Epidermal melanocyte (primary cell): ENCODE data around the gene KRTAP2-4.
"Not testable (repeated sequence)": the region's sequence is repeated elsewhere in the genome, so short reads cannot be mapped to it uniquely, and the experiment has no call there.

Experiments used
- DNase-seq: peaks from one replicate; pipeline ENCODE4 v3.0.0; 2011; ENCODE audit warnings: low spot score; ENCODE audit not compliant: insufficient read length

The KRTAP2-4 gene

DNA sequence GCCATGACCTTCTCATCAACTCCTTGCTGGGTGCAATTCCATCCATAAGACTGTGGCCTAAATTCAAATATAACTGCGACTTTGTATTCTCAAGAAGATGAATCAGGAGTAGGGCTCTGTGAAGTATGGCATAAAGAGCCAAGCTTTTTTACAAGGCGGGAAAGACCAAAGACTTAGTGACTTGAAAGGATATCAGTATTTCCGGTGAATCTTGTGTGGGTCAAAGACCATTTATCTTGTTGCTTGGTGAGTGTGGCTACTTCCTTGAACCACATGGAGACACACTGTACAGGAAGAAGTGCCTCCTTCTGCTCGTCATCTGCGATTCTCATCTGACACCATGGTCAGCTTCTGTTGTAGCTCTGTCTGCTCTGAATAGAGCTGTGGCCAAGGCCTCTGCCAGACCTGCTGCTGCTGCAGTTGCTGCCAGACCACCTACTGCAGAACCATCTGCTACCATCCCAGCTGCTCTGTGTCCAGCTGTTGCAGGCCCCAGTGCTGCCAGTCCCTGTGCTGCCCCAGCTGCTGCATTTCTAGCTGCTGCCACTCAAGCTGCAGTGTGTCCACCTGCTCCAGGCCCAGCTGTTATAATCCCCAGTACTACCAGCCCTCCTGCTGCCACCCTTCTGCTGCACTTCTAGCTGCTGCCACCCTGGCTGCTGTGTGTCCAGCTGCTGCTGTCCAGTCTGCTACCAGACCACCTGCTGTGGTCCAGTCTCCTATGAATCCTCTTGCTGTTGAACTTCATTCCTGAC, 6.1 kb upstream of the KRTAP2-4 start:
- no peak for DNase-seq

DNA sequence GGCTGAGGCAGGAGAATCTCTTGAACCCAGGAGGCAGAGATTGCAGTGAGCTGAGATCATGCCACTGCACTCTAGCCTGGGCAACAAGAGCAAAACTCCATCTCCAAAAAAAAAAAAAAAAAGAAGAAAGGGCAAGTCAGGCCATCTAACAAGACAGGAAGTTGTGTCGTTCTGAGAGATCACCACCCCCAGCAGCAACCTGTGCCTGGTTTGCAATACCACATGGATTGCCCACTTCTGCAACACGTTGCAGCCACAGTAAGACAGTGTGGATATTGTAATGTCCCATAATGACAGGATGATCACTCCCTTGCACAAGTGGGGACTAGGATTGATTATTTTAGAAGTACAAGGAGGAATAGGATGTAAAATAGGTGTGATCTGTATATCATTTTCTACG, 3.4 kb upstream of the KRTAP2-4 start:
- no peak for DNase-seq

DNA sequence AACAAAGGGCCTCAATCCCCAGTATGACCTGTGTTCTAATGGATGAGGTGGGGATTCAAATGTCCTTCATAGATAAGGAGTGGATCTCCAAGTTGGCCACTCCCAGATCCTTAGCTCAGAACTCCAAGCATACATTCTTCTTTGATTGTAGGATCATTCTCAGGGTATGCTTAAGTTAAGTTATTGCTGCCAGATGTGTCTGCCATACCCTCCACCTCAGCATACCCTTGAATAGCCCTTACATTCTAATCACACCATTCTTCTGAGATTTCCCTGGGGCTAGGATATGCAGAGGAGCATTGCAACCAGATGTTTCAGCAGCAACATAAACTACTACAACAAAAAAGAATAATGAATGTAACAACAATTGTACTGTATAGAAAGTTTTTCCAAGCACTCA, 1.6 kb upstream of the KRTAP2-4 start:
- DNase-seq, result no peak

DNA sequence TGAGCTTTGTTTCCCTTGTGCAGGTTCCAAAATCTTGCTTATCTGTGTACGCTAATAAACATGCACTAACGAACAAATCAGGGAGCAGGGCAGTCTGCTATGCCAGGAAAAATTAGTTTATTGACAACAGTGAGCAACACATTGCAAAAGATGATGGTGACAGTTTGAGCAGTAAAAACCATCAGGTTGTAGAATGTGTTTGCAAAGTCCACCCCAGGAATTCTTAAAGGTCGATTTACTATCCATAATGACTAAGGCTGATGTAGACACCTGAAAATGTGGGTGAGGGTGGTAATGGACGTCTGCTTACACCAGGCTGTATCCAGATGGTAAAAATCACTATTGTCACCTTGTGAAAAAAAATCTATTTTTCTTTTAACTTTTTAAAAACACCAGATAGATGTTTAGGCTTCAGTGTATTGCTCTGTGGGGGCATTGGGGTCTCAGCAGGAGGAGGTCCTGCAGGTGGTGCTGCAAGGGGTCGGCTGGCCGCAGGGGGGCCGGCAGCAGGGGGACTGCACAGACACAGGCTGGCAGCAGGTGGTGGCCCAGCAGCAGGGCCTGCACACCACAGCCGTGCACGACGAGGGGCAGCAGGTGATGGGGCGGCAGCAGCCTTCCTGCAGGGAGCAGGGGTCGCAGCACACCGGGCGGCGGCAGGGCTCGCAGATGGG, 526 bp downstream of the KRTAP2-4 start:
- not testable (repeated sequence) for DNase-seq

DNA sequence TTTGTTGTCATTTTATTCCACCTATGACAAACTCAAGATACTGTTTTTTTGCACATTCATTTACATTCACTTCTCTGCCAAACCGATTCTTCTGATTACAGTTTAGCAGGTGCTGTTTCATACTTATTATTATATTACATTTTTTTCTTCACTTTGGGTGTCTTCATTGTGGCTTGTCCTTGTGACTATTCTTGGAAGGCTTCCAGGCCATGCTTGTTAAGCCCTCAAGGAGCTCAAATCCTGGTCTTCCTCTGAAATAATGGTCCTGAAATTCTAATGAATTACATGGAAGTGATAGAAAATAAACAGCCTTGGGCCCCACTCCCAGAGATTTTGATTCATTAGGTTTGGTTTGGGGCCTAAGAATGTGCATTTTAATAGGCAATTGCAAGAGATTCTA, 1.4 kb downstream of the KRTAP2-4 start:
- no peak for DNase-seq

DNA sequence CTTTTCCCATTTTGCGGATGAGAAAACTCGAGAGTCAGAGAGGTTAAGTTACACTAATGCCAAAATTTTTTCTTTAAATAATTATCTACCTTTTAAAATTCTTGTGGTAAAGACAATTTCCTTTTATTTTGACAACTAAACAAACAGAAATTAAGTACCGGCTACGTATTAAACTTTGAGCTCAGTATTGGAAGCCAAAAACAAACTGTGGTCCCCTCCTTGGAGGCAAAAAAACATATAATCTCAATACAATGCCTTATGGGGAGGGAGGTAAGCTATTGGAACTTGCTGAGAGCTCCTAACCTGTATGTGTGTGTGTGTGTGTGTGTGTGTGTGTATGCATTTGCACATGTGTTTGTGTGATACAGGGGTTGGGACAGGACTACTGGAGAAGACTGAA, 2.2 kb downstream of the KRTAP2-4 start:
- DNase-seq, result no peak

DNA sequence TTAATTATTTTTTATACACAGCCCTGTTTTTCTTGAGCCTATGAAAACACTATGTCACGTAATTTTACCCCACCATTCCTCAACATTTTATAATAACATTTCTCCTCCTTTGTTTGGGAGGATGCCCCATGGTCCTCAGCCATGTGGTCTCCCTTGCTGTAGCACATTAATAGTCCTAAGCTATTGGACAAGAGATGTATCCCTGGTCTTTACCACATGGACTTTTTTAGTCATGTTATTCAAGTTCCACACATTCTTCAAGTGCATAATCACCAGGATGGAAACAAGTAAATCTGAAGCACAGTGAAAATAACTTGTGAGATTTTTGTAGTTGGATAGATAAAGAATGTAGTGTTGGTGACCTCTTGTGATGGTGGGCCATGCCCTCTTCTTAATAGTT, 3.7 kb downstream of the KRTAP2-4 start:
- peak; percentile 48 for DNase-seq

DNA sequence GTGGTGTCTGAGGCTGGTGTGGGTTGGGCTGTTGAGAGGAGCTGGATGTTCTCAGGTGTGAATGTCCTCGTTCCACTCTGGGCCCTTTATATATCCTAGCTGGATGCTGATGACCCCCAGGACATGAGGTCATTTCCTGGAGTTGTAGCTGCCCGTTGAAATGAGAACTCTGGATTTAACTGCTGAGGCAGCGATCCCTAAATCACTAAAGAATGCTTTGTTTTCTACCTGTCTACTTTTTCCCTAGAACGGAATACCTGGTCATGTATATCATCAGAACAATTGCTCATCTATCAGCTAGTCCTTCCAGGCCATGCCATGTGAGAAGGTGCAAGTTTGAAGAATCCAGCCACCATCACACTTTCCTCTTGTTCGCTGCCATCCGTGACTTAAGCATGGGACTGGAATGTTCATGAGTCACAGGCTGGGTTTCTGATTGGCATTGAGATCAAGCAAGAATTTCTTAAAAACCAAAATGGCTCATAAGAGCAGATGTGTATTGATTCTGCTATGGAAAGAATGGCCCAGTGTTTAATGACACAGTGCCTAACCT, 5.6 kb downstream of the KRTAP2-4 start, which contains the start of gene KRTAP2-3:
TSS of gene KRTAP2-3 (minus strand) at position 63 of the 553 bp plus-strand sequence. CDS start 64 bp downstream, outside the sequence.
- DNase-seq, result peak; percentile 71

DNA sequence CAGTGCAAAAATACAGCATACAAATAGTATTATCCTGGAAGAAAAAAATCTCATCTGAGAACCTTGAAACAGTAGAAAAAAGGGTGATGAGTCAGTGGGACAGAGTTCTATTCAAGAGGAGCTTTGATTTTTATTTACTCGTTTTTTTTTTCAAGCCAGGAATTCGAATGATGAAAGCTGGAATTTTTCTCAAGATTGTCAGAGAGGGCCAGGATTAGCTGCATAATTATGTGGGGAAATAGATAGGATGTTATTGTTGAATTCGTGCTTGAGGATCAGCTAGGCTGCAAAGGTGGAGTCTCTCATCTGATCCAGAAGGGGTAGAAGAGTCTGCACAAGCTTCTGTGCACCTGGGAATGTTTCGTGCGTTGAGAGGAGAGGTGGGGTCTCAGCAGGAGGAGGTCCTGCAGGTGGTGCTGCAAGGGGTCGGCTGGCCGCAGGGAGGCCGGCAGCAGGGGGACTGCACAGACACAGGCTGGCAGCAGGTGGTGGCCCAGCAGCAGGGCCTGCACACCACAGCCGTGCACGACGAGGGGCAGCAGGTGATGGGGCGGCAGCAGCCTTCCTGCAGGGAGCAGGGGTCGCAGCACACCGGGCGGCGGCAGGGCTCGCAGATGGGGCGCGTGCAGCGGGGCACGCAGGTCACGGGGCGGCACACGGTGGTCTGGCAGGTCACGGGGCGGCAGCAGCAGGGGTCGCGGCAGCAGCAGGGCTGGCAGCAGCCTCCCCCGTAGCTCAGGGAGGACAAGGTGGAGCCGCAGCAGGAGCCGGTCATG, 6.2 kb downstream of the KRTAP2-4 start:
- DNase-seq, result not testable (repeated sequence)

DNA sequence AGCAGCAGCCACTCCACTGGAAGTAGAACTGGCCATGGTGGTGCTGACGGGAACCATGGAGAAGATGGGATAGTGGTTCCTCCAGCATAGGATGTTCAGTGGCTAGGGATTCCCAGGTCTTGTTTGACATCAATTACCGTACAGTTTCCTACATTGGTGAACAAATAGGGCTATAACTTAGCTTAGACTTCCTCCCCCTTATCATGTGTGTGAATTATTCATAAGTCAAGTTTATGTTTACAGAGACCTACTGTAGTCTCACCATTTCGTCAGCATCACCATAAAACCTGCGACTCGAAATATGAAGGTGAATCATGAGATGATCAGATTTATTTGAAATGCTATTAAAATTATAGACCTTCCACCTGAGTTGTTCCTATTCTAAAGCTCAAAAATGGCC, 6.9 kb downstream of the KRTAP2-4 start:
- DNase-seq, result no peak

DNA sequence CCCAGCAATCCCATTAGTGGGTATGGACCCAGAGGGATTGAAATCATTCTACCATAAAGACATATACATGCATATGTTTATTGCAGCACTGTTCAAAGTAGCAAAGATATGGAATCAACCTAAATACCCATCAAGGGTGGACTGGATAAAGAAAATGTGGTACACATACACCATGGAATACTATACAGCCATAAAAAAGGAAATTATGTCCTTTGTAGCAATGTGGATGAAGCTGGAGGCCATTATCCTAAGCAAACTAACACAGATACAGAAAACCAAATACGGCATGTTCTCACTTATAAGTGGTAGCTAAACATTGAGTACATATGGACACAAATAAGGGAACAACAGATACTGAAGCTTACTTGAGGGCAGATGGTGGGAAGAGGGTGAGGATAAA, 8.1 kb downstream of the KRTAP2-4 start:
- no peak for DNase-seq

DNA sequence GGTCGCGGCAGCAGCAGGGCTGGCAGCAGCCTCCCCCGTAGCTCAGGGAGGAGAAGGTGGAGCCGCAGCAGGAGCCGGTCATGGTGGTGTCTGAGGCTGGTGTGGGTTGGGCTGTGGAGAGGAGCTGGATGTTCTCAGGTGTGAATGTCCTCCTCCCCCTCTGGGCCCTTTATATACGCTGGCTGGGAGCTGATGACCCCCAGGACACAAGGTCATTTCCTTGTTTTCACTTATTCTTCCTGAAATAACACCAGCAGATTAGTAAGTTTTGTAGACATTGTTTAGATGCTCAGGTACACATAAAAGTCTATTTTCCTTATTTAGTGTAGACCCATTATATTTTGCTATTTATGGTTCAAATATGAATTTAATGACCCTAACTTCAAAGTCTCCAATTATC, 10.5 kb downstream of the KRTAP2-4 start, which contains the start of gene KRTAP2-2:
TSS of gene KRTAP2-2 (minus strand) at position 101 of the 400 bp plus-strand sequence. CDS start at position 82, 19 bp downstream.
- DNase-seq, result not testable (repeated sequence)

DNA sequence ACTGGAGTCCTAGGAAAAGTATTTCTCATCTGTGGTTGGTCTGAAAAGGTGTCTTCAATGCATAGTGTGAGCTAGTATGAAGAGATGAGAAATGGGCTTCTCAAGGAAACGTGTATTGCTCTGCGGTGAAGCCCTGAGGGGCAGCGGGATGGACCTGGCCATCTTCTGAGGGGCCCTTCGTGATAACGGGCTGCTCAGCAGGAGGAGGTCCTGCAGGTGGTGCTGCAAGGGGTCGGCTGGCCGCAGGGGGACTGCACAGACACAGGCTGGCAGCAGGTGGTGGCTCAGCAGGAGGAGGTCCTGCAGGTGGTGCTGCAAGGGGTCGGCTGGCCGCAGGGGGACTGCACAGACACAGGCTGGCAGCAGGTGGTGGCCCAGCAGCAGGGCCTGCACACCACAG, 11.1 kb downstream of the KRTAP2-4 start:
- not testable (repeated sequence) for DNase-seq

DNA sequence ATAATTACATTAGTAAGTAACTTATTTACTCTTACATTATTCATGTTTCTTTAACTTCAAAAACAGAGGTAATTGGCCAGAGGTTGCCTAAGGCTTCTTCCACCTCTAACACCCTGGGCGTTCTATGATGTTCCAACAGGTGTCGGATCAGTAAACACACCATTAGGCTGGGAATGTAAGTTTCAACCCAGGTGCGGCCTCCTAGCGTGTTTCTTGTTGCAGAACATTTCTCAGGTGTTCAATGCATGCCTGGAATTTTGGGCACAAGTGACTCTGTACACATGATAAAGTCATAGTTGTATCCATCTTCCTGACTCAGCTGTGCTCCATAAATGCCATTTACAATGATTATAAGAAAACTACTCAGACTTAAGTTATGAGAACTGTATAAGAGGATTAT, 11.7 kb downstream of the KRTAP2-4 start:
- no peak for DNase-seq

DNA sequence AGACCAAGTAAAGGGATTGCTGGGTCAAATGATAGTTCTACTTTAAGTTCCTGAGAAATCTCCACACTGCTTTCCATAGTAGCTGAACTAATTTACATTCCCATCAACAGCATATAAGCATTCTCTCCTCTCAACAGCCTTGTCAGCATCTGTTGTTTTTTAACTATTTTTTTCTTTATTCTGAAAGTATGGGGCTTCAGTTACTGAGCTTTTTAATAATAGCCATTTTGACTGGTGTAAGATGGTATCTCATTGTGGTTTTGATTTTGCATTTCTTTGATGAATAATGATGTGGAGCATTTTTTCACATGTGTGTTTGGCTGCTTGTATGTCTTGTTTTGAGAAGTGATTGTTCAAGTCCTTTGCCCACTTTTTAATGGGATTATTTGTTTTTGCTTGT, 13.1 kb downstream of the KRTAP2-4 start:
- DNase-seq, result no peak

DNA sequence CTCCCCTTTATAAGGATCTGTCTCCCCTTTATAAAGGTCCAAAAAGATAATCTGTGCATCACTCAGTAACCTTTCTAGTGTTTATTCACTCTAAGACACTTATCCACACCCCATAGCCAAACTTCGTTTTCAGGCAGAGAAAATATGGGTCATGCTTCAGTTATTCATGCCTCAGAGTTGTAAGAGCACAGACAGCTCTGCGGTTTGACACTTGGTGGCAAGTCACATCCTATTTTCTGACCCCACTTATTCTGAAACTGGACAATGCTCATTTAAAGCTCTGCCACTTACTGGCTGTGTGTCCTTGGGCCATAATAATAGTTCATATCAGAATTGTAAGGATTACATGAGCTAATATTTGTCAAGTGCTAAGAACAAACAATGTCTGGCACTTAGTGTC, 16.6 kb downstream of the KRTAP2-4 start:
- no peak for DNase-seq

DNA sequence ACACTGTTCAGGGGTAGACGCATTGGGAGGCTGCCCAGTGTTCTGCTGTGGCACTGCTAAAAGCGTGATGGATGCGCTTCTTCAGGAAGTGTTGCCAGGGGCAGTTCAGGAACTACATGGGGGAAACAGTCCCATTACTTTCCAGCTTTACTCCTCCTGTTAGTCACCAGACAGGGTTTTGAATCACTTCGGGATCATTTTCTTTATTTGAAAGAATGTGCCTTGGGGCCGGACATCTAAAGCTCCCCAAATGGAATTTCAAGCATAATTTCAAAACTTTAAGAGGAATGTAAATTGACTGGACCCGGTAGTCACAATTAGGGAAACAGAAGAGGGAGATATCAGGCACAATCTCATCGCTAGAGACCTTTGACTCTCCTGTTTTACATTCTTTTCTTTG, 17.2 kb downstream of the KRTAP2-4 start:
- peak; percentile 37 for DNase-seq

DNA sequence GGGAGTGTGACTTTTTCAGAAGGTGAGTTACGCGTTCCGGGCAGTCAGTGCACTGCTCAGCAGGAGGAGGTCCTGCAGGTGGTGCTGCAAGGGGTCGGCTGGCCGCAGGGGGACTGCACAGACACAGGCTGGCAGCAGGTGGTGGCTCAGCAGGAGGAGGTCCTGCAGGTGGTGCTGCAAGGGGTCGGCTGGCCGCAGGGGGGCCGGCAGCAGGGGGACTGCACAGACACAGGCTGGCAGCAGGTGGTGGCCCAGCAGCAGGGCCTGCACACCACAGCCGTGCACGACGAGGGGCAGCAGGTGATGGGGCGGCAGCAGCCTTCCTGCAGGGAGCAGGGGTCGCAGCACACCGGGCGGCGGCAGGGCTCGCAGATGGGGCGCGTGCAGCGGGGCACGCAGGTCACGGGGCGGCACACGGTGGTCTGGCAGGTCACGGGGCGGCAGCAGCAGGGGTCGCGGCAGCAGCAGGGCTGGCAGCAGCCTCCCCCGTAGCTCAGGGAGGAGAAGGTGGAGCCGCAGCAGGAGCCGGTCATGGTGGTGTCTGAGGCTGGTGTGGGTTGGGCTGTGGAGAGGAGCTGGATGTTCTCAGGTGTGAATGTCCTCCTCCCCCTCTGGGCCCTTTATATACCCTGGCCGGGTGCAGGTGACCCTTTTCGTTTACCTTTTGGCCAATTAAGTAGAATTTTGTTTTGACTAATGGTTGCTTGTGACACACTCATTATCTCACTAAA, 18.8 kb downstream of the KRTAP2-4 start, which contains the start of gene KRTAP2-1:
TSS of gene KRTAP2-1 (minus strand) at position 582 of the 731 bp plus-strand sequence. CDS start at position 533, 49 bp downstream.
- DNase-seq, result not testable (repeated sequence)

DNA sequence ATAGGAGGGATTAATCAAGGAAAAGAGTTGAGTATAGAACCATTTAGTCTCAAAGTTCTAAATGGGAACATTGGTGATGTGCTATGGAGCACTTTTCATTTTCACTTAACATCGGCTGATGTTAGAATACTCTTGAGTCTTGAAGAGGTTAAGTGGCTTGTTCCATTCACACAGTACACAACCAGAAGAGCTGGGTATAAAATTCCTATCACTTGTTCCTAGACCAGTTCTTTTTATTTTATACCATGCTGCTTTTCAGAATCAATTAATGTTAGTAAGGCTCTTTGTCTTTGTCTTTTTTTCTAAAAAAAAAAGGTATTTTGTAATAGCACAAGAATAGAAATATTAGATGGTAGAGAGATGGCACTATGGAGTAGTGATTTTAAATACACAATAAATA, 22.7 kb downstream of the KRTAP2-4 start:
- DNase-seq, result no peak

DNA sequence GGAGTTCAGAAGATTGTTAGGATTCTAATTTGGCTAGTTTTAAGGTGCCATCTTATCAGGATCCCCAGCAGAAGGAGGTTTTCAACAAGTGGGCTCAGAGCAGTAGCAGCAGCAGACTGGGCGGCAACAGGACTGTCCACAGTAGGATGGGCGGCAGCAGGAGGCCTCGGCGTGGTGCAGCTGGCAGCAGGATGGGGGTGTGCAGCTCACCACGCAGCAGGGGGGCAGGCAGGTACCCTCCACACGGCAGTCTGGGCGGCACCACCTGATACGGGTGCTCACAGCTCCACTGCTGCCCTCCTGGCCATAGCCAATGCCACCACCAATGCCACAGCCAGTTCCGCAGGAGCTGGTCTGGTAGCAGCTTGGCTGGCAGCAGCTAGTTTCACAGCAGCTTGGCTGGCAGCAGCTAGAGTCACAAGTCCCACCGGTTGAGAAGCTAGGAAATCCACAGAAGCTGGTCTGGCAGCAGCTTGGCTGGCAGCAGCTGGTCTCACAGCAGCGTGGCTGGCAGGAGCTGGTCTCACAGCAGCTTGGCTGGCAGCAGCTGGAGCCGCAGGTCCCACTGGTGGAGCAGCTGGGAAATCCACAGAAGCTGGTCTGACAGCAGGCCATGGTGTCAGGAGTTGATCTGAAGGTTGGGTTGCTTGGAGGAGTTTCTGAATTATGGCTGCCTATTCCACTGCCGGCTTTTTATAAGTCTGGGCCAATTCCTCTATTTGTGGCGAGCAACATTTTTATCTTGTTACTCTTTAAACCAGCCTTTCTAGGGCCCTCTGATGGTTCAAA, 24.7 kb downstream of the KRTAP2-4 start, which contains the start of gene KRTAP1-1:
TSS of gene KRTAP1-1 (minus strand) at position 668 of the 789 bp plus-strand sequence. CDS start at position 615, 53 bp downstream.
- not testable (repeated sequence) for DNase-seq
